Measurements from ENCODE around the gene CARM1. TPM values are rescaled to one million over a fixed set of nuclear protein-coding genes. Genes with fewer than 3 reads are reported as not detected.
"Not testable (repeated sequence)": the region's sequence is repeated elsewhere in the genome, so short reads cannot be mapped to it uniquely, and the experiment has no call there.

Gene CARM1
- total and polyA plus RNA-seq, 2 donors from 2014 or later = 21.9 to 41.2 TPM

DNA sequence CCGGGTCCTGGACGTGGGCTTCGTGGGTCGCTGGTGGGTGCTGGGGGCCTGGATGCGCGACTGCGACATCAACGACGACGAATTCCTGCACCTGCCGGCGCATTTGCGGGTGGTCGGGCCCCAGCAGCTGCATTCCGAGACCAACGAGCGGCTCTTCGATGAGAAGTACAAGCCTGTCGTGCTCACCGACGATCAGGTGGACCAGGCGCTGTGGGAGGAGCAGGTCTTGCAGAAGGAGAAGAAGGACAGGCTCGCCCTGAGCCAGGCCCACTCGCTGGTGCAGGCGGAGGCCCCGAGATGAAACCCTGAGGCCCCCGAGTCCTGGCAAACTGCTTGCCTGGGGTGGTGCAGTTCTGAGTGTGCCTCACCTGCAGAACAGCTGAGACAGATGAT, 58.0 kb downstream of the CARM1 start:
- FAIRE-seq = no peak

DNA sequence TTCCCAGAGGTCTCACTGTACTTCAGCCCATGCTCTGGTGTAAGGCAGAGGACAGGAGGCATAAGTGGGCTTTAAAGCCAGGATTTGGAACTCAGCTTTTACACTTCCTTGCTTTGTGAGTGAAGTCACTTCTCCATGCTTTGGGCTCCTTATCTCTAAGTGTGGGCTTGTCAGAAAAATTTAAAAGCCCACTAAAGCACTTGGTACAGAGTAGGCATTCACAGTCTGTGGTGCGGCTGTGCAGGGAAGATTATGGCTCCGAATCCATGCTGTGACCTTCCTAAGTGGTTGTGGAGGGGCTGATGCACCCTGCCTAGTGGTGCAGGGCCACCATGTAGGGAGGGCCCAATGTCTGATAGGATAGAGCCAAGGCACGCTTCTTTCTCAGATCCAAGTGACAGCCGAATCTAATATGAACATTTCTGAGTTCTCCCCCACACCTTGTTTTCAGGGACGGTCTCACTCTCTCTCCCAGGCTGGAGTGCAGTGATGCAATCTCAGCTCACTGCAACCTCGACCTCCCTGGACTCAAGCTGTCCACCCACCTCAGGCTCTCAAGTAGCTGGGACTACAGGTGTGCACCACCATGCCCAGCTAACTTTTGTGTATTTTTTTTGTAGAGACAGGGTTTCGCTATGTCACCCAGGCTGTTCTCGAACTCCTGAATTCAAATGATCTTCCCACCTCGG, 64.2 kb downstream of the CARM1 start:
- Histone ChIP-seq H3K4me1 (ENCODE audit: control insufficient read depth in 2 of 3, insufficient read depth in 2 of 3, low read depth in 1 of 3, low read length in 3 of 3) (no peaks in the 10 kb centered on the region), H3K36me3 (ENCODE audit: control insufficient read depth in 2 of 3, insufficient read depth in 3 of 3, low read length in 3 of 3) (peaks cover 0 to 4% (median 0%) of the 10 kb centered on the region in 3 donors), H3K9me3 (ENCODE audit: control insufficient read depth in 2 of 3, insufficient read depth in 1 of 3, low read length in 3 of 3) (no peaks in the 10 kb centered on the region), H3K9ac (ENCODE audit: low read length in 3 of 3) (no peak overlapping the region), H3K27ac (ENCODE audit: low read depth in 2 of 2, low read length in 2 of 2) (no peak overlapping the region), H3K4me3 (ENCODE audit: low read length in 3 of 3) (no peak overlapping the region), H3K27me3 (ENCODE audit: control insufficient read depth, insufficient read depth, low read length) (no peaks in the 10 kb centered on the region)
- no peak for DNase-seq
- TF ChIP-seq, protein P1, sequence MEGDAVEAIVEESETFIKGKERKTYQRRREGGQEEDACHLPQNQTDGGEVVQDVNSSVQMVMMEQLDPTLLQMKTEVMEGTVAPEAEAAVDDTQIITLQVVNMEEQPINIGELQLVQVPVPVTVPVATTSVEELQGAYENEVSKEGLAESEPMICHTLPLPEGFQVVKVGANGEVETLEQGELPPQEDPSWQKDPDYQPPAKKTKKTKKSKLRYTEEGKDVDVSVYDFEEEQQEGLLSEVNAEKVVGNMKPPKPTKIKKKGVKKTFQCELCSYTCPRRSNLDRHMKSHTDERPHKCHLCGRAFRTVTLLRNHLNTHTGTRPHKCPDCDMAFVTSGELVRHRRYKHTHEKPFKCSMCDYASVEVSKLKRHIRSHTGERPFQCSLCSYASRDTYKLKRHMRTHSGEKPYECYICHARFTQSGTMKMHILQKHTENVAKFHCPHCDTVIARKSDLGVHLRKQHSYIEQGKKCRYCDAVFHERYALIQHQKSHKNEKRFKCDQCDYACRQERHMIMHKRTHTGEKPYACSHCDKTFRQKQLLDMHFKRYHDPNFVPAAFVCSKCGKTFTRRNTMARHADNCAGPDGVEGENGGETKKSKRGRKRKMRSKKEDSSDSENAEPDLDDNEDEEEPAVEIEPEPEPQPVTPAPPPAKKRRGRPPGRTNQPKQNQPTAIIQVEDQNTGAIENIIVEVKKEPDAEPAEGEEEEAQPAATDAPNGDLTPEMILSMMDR (IDR thresholded peaks at IDR 0.05; ENCODE audit: borderline replicate concordance, extremely low read depth, insufficient read depth) = no peak
- intact Hi-C loops (cut with DNase I) = no loop called here
- no peak for FAIRE-seq

More for the DNA sequence above, 58.0 kb downstream of the CARM1 start:
- Histone ChIP-seq H3K9ac (ENCODE audit: low read length in 3 of 3) (peak overlapping the region; percentile 16 to 82 (median 69)), H3K27ac (ENCODE audit: low read depth in 2 of 2, low read length in 2 of 2) (peak overlapping the region; percentile 53 to 67), H3K27me3 (ENCODE audit: control insufficient read depth, insufficient read depth, low read length) (no peaks in the 10 kb centered on the region), H3K36me3 (ENCODE audit: control insufficient read depth in 2 of 3, insufficient read depth in 3 of 3, low read length in 3 of 3) (peaks cover 0 to 15% (median 4%) of the 10 kb centered on the region in 3 donors), H3K4me3 (ENCODE audit: low read length in 3 of 3) (peak overlapping the region; percentile 47 to 82 (median 57)), H3K4me1 (ENCODE audit: control insufficient read depth in 2 of 3, insufficient read depth in 2 of 3, low read depth in 1 of 3, low read length in 3 of 3) (peaks cover 0 to 15% (median 5%) of the 10 kb centered on the region in 3 donors), H3K9me3 (ENCODE audit: control insufficient read depth in 2 of 3, insufficient read depth in 1 of 3, low read length in 3 of 3) (no peaks in the 10 kb centered on the region)
- TF ChIP-seq, protein P1 (IDR thresholded peaks at IDR 0.05; ENCODE audit: borderline replicate concordance, extremely low read depth, insufficient read depth) = no peak
- intact Hi-C loops (cut with DNase I) = no loop called here
- DNase-seq = peak in 1 of 5 donors; percentile 76

DNA sequence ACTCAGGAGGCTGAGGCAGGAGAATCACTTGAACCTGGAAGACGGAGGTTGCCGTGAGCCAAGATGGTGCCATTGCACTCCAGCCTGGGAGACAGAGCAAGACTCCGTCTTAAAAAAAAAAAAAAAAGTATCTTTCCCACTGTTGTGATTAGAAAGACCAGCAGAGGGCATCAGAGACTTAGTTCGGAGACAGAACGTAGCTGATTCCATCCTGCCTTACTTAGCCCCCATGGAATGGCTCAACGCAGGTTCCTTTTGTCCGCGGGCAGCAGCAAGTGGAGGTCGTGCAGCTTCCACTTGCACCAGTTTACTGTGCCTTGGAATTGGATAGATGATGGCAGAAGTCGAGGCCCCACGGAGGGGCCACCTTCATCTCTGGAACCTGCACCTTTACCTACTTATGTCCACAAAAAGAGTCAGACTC, 65.3 kb downstream of the CARM1 start:
- DNase-seq (peak in 4 of 5 donors; percentile 68 to 95 (median 84)), FAIRE-seq (no peak)
- Histone ChIP-seq H3K4me1 (ENCODE audit: control insufficient read depth in 2 of 3, insufficient read depth in 2 of 3, low read depth in 1 of 3, low read length in 3 of 3) (no peaks in the 10 kb centered on the region), H3K36me3 (ENCODE audit: control insufficient read depth in 2 of 3, insufficient read depth in 3 of 3, low read length in 3 of 3) (no peaks in the 10 kb centered on the region), H3K9ac (ENCODE audit: low read length in 3 of 3) (peak overlapping the region in 1 of 3 donors; percentile 21), H3K27ac (ENCODE audit: low read depth in 2 of 2, low read length in 2 of 2) (no peak overlapping the region), H3K27me3 (ENCODE audit: control insufficient read depth, insufficient read depth, low read length) (no peaks in the 10 kb centered on the region), H3K4me3 (ENCODE audit: low read length in 3 of 3) (no peak overlapping the region), H3K9me3 (ENCODE audit: control insufficient read depth in 2 of 3, insufficient read depth in 1 of 3, low read length in 3 of 3) (no peaks in the 10 kb centered on the region)
- TF ChIP-seq, protein P1 (IDR thresholded peaks at IDR 0.05; ENCODE audit: borderline replicate concordance, extremely low read depth, insufficient read depth) = peak; percentile 67
- intact Hi-C loops (cut with DNase I) = no loop called here

DNA sequence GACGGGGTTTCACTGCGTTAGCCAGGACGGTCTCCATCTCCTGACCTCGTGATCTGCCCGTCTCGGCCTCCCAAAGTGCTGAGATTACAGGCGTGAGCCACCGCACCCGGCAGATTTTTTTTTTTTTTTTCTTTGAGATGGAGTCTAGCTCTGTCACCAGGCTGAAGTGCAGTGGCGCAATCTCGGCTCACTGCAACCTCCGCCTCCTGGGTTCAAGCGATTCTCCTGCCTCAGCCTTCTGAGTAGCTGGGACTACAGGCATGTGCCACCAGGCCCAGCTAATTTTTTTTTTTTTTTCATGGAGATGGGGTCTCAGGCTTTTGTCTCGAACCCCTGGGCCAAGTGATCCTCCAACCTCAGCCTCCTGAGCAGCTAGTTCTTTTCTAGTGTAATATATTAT, 70.3 kb downstream of the CARM1 start:
- H3K4me3 ChIP-seq (ENCODE audit: low read length in 3 of 3); H3K36me3 ChIP-seq (ENCODE audit: control insufficient read depth in 2 of 3, insufficient read depth in 3 of 3, low read length in 3 of 3); H3K9me3 ChIP-seq (ENCODE audit: control insufficient read depth in 2 of 3, insufficient read depth in 1 of 3, low read length in 3 of 3); H3K4me1 ChIP-seq (ENCODE audit: control insufficient read depth in 2 of 3, insufficient read depth in 2 of 3, low read depth in 1 of 3, low read length in 3 of 3); intact Hi-C loops (cut with DNase I); H3K27me3 ChIP-seq (ENCODE audit: control insufficient read depth, insufficient read depth, low read length); DNase-seq; FAIRE-seq; H3K9ac ChIP-seq (ENCODE audit: low read length in 3 of 3): not testable (repeated sequence)
- peak overlapping the region in 1 of 2 donors; percentile 36 for H3K27ac ChIP-seq (ENCODE audit: low read depth in 2 of 2, low read length in 2 of 2)

DNA sequence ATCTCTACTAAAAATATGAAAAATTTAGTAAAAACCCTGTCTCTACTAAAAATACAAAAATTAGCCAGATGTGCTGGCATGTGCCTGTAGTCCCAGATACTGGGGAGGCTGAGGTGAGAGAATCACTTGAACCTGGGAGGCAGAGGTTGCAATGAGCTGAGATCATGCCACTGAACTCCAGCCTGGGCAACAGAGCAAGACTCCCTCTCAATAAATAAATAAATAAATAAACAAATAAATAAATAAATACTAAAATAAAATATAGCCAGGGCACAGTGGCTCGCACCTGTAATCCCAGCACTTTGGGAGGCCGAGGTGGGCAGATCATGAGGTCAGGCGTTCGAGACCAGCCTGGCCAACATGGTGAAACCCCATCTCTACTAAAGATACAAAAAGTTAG, 72.1 kb downstream of the CARM1 start:
- DNase-seq; H3K27ac ChIP-seq (ENCODE audit: low read depth in 2 of 2, low read length in 2 of 2); intact Hi-C loops (cut with DNase I); FAIRE-seq; H3K4me3 ChIP-seq (ENCODE audit: low read length in 3 of 3); H3K36me3 ChIP-seq (ENCODE audit: control insufficient read depth in 2 of 3, insufficient read depth in 3 of 3, low read length in 3 of 3); H3K9ac ChIP-seq (ENCODE audit: low read length in 3 of 3); H3K27me3 ChIP-seq (ENCODE audit: control insufficient read depth, insufficient read depth, low read length); H3K9me3 ChIP-seq (ENCODE audit: control insufficient read depth in 2 of 3, insufficient read depth in 1 of 3, low read length in 3 of 3); H3K4me1 ChIP-seq (ENCODE audit: control insufficient read depth in 2 of 3, insufficient read depth in 2 of 3, low read depth in 1 of 3, low read length in 3 of 3): not testable (repeated sequence)
